Ureter (tissue), 1 donor: ENCODE data around the gene NOTCH3. TPM values are rescaled to one million over a fixed set of nuclear protein-coding genes. Genes with fewer than 3 reads are reported as not detected.

Experiments used
- DNase-seq: peaks from one replicate; pipeline ENCODE4 v3.0.0-alpha.2; 2020; ENCODE audit warnings: low spot score
- total RNA-seq: library from RNA; stranded (reverse); gene quantifications from one replicate; pipeline ENCODE4 v1.2.4, GENCODE V29; 2023
- donor health status: DM: yes; HTN: yes; CAD: no.

The NOTCH3 gene
- total RNA-seq, 1 donor from 2014 or later, result 125 TPM

- no peak for DNase-seq
Measured at GRCh38 chr19:15161028-15161984, 39.5 kb downstream of the NOTCH3 start.

DNA sequence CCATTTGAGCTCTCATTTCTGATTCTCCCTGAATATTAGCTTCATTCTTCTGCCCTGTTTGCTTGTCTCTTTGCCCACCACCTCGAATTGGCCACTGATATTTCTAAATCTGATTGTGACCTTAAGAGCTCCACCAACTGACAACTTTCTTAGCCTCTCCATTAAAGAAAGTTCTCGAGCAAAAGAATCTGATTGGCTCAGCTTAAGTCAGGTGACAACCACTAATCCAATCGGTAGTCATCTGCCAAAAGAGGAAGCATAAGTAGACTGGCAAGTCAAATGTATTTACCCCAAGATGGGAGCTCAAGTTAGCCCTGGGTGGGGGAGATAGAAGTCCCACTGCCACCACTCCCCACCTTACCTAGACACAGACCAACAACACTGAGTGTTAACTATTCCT, 41.5 kb downstream of the NOTCH3 start:
- no peak for DNase-seq

GRCh38 chr19:15156391-15156790, 44.4 kb downstream of the NOTCH3 start:
- no peak for DNase-seq

DNA sequence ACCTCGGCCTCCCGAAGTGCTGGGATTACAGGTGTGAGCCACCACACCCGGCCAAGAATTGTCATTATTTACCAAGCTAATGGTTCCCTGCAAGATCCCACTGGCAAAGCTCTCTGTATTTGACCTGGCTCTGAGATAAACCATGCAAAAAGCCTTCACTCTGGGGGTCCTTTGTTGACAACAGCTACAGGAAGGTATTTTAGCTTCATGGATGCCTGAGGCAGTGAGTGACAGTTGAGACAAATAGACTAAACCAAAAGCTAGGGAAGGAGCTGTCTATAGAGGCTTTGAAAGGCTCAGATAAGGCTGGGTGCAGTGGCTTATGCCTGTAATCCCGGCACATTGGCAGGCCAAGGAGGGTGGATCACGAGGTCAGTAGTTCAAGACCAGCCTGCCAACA, 45.5 kb downstream of the NOTCH3 start:
- no peak for DNase-seq

DNA sequence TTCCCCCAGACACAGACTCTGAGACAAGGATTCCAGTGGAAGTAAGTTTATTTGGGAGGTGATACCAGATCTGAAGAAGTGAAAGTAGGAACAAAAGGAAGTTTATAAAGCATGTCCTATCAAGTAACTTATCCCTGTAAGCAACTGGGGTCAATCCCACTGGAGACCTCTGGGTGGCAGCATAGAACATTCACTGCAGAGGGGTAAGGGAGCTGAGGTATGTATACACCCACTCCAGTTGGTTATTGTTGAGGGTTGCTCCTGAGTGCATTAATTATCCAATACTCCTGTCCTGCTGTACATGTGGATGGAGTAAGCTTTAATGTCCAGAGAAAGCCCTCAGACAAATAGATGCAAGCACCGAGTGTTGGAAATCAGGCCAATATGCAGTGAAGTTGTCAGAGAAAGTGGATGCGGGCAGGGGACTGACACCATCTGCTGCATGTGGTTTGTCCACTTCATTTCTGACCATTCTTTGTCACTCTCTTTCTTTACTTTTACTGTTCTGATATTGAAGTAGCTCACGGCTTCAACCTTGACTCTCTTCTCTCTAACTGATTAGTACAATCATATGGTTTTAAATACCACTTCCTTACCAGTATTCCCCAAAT, 46.7 kb downstream of the NOTCH3 start:
- DNase-seq, result no peak

GRCh38 chr19:15149737-15150136, 51.1 kb downstream of the NOTCH3 start:
- DNase-seq, result no peak

DNA sequence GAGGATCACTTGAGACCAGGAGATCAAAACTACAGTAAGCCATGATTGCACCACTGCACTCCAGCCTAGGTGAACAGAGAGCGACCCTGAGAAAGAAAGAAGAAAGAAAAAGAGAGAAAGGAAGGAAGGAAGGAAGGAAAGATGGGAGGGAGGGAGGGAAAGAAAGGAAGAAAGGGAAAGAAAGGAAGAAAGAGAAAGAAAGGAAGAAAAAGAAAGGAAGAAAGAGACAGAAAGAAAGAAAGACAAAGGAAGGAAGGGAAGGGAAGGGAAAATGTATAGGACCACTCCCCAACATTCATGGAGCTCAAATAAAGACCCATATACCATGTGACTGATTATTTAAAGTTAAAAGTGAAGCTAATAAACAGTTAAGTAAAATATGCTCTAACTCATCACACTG, 53.7 kb downstream of the NOTCH3 start:
- no peak for DNase-seq

DNA sequence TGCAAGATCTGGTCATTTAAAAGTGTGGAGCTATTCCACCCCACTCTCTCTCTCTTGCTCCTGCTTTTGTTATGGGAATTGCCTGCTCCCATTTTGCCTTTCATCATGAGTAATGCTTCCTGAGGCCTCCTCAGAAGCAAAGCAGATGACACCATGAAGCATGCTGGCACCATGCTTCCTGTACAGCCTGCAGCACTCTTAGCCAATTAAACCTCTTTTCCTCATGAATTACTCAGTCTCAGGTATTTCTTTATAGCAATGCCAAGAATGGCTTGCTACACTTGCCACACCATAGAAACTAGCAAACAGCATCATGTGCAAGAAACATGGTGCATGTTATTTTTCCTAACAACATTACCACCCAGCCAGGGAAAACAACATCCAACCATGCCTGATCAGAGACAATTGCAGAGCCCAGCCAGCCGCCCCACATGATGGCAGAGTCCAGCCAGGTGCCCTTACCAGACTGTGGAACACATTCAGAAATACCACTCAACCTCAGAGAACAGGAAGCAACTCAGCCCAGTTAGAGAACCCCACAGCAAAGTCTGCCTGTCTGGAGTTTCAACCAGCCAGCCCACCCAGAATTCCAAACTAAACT, 56.6 kb downstream of the NOTCH3 start:
- DNase-seq, result no peak

DNA sequence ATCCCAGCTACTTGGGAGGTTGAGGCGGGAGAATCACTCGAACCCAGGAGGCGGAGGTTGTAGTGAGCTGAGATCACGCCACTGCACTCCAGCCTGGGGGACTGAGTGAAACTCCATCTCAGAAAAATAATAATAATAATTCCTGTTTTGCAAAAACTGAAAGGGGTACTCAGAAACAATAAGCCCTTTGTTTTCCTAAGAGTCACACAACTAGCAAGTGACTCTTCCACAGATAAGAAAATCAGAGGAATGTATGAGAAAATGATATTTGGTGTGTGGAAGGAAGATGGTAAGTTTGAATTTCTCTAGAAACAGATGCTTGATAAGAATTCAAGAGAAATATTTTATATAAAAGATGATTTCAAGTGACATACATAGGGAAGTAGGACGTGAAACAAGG, 58.5 kb downstream of the NOTCH3 start:
- no peak for DNase-seq

DNA sequence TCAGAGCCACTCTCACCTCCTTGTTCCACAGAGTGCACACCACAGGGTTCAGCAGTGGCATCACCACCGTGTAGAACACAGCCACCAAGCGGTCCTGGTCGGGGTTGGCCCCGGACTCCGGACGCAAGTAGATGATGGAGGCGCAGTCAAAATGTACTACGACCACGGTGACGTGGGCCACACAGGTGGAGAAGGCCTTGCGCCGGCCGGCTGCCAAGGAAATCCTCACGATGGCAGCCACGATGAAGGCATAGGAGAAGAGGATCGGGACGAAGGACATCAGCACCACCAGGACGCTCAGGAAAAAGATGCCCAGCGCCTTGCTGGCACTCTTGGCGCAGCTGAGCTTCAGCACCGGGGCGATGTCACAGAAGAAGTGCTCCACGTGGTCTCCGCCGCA, 59.7 kb downstream of the NOTCH3 start:
- DNase-seq, result no peak

GRCh38 chr19:15138427-15138826, 62.4 kb downstream of the NOTCH3 start:
- no peak for DNase-seq

GRCh38 chr19:15137777-15138176, 63.0 kb downstream of the NOTCH3 start:
- DNase-seq, result no peak

DNA sequence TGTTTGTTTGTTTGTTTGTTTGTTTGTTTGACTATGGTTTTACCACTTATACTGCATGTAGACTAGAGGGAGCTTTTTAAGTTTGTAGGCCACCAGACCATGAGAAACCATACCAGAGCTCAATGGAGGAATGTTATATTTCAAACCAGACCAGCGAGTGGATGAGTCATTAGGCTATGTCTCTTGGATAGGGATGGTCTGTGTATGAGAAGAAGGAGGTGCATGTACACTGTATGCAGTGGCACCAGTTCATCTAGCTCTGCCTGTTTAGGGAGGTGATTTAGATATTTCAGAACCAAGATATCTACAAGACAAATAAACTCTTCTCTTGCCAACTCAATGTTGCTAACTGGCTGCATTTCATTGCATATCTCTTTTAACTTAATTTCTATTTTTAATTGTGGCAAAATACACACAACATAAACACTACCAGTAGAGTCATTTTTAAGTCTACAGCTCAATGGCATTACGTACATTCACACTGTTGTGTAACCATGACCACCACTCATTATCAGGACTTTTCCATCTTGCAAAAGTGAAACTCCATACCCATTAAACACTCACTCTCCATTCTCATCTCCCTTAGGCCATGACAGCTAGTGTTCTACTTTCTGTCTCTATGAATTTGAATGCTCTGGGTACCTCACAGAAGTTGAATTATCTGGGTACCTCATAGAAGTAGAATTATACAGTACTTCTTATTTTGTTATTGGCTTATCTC, 64.4 kb downstream of the NOTCH3 start:
- no peak for DNase-seq

DNA sequence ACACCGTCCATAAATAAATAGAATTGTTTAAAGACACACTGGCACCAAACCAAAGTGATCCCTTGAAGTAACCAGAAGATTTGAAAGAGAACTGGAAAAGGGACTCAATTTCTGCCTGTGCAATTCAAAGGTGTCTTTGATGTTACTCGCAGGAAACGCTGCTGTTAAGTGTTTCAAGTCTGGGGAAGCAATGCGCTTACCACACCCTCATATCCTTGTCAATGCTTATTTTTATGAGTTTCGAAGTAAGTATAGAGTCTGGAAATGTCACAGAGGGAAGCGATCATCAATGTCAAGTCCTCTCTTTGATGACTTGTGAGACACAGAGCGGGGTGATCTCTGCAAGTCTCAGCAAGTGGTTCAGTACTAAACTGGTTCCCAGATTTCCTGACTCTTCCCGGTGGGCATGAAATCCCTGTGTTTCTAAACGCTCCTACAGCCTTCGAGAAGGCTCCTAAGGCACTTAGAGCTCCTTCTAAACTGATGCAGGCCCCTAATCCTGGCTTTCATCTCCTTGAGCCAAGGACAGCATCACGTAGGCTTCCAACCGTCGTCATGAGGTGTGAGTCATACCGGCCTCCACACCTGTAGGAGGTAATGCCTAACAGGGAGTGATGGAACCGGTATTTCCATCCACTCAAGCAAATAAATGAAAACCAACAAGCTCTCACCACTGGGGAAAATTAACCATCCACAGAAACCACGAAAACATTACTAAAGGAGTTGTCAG, 70.8 kb downstream of the NOTCH3 start:
- DNase-seq, result peak; percentile 69

GRCh38 chr19:15128162-15128770, 72.5 kb downstream of the NOTCH3 start:
- DNase-seq, result no peak

DNA sequence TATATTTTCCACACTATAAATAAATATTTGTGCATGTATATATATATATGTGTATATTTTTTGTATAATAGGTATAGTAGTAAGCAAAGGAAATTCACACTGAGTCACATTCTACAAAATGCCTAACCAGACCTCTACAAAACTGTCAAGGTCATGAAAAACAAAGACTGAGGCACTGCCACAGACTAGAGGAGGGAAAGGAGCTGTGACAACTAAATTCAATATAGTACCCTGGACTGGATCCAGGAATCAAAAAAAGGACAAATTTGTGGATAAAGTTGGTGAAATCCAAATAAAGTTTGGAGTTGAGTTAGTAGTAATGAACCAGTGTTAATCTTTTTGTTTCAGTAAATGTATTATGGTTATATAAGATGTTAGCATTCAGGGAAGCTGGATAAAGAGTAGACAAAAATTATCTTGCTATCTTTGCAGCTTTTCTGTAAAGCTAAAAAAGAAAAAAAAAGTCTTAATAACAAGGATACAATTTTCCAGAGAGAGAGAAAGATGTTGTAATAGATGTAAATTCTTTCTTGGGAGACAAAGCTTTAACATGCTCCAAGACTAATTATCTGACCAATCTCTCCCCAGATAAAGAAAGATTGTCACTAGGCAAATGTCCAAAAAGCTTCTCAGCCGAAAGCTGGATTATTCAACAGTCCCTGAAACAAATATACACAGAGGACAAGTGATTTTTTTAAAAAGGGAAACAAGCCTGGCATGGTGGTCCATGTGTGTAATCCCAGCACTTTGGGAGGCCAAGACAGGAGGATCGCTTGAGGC, 74.5 kb downstream of the NOTCH3 start:
- DNase-seq, result no peak

- peak; percentile 99 for DNase-seq
Measured at GRCh38 chr19:15125232-15126067, 75.3 kb downstream of the NOTCH3 start.

- DNase-seq, result peak; percentile 49
Measured at GRCh38 chr19:15124572-15125231, 76.1 kb downstream of the NOTCH3 start.

DNA sequence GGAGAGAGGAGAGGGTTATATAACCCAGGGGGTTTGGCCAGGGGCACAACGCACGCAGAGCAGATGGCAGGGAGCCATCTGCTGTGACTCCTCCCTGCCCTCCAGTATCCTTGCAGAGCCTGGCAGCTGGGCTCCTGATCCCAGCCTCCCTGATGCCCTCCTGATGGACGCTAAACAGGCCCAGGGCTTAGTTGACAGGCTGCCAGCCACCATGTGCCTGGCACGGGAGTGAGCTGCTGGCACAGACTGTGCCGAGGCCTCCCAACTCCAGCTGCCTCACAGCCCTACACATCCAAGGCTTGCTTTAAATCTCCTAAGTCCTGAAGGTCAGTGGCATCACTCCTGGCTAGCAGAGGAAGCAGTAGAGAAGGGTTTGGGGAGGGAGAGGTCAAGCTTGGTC, 76.9 kb downstream of the NOTCH3 start:
- DNase-seq, result peak; percentile 56
